PFSK-1 (cell line): Measurements from ENCODE around the gene RDX.

Source experiments
- POLR2AphosphoS5 ChIP-seq: IDR thresholded peaks from 2 replicates; pipeline ENCODE4 v1.6.1; 2012; ENCODE audit warnings: low read depth, mild to moderate bottlenecking, control low read depth, low read length, moderate library complexity
- REST ChIP-seq, 2 experiments: IDR thresholded peaks; 2 replicates each; pipeline versions ENCODE4 v1.6.1 to v1.8.0; 2011 to 2012; ENCODE audit warnings: low read depth in 2 of 2, low read length in 2 of 2, control low read depth in 1 of 2, inconsistent platforms in 1 of 2, mild to moderate bottlenecking in 1 of 2, moderate library complexity in 1 of 2; ENCODE audit not compliant: insufficient read depth in 1 of 2

- no peak for TF ChIP-seq POLR2AphosphoS5
- no peak for TF ChIP-seq REST (IDR thresholded peaks at IDR 0.05; ENCODE audit: insufficient read depth in 1 of 2, low read depth in 2 of 2, low read length in 2 of 2)
Measured at GRCh38 chr11:110158317-110159200, 137.9 kb downstream of the RDX start.
